Middle frontal gyrus (tissue), 1 donor: ENCODE measurements around the gene STAC3.

Experiments used
- DNase-seq: peaks from one replicate; pipeline ENCODE4 v3.0.0-alpha.2; 2015; ENCODE audit warnings: low spot score; ENCODE audit errors: extremely low spot score

The STAC3 gene

DNA sequence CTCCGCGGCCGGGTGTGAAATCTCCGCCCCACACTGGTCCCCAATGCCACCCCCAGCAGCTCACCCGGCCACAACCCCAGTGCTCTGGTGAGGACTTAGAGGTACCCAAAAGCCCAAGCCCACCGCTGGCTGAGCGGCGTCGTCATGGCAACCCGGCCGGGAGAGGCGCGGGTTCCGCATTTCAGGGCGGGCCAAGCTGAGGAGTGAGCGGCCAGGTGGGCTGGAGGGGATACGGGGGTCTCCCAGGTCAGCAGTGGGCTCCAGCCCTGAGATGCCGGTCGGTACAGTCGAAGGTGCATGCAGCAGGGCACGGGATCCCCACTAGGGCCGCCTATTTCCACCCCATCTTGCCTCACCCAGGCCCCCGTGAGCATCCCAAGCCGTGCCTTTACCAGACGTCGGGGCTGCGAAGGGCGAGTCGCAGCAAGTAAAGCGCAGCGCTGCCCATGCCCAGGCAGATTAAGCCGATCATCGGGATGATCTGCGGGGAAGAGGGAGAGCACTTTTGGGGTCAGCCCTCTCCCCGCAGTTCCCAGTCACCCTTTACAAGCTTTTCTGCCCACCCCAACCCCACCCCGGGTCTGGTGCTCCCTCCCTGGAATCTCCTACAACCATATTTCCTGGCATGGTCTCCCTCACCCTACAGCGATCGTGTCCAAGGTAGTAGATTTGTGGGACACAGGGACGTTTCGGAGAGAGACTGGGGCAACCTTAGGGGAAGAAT lies 14.6 kb downstream of the STAC3 start:
- no peak for DNase-seq

DNA sequence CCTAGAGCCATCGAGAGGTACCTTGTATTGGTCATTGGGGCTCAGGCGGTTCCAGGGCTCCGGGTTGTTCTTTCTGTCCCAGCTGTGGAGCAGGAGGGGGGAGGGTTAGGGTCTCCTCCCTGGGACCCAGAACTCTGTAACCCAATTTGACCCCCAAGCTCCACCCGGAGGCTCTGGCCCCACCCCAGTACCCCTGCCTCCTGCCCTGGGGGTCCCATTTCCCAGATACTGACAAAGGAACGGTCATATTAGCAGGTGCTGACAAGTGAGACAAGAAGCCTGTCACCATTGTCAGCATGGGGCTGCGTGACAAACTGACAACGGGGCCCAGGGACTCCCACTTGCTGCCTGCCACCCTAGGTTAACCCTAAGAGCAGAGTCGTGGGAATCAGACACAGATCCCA lies 15.3 kb downstream of the STAC3 start:
- DNase-seq, result no peak

GRCh38 chr12:57235017-57235727 lies 15.8 kb downstream of the STAC3 start:
- DNase-seq, result no peak

DNA sequence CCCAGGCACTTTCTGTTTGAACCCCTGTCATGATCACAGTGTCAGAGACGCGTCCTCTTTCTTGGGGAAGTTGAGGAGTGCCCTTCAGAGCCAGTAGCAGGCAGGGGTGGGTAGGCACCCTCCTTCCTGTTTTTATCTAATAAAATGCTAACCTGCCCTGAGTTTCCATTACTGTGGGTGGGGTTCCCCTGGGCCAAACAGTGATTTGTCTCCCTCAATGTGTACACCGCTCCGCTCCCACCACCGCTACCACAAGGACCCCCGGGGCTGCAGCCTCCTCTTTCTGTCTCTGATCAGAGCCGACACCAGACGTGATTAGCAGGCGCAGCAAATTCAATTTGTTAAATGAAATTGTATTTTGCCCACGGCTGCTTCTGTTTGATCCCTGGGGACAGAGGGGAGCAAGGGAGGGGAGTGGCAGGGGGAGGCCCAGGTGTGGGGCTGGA lies 16.4 kb downstream of the STAC3 start:
- no peak for DNase-seq

DNA sequence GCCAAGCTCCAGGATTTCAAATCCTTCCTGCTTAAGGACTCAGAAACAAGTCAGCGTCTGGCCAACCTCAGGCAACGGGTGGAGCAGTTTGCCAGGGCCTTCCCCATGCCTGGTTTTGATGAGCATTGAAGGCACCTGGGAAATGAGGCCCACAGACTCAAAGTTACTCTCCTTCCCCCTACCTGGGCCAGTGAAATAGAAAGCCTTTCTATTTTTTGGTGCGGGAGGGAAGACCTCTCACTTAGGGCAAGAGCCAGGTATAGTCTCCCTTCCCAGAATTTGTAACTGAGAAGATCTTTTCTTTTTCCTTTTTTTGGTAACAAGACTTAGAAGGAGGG lies 16.8 kb downstream of the STAC3 start:
- DNase-seq, result no peak

DNA sequence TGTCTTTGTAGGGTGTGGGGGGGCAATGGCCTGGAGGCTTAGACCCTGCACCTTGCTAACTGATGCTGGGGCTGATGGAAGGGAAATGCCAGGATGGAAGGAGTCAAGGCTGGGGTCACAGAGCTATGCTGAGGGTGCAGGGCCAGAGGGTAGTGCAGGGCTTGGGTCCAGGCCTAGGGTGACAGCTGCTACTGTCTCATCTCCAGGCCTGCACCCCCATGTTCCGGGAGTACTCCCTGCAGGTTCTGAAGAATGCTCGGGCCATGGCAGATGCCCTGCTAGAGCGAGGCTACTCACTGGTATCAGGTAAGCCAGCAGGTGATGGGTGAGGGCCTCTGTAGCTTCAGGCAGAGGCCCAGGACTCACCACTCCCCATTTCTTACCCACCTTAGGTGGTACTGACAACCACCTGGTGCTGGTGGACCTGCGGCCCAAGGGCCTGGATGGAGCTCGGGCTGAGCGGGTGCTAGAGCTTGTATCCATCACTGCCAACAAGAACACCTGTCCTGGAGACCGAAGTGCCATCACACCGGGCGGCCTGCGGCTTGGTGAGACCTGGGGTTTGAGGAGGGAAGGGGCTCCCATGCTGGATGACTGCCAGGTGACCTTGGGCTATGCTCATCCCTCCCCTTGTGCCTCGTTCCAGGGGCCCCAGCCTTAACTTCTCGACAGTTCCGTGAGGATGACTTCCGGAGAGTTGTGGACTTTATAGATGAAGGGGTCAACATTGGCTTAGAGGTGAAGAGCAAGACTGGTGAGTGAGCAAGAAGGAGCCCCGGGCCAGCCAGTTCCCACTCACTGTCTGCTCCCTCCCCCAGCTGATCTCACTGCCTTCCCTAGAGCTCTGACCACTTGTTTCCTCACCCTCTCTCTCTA lies 17.4 kb downstream of the STAC3 start:
- DNase-seq, result no peak

DNA sequence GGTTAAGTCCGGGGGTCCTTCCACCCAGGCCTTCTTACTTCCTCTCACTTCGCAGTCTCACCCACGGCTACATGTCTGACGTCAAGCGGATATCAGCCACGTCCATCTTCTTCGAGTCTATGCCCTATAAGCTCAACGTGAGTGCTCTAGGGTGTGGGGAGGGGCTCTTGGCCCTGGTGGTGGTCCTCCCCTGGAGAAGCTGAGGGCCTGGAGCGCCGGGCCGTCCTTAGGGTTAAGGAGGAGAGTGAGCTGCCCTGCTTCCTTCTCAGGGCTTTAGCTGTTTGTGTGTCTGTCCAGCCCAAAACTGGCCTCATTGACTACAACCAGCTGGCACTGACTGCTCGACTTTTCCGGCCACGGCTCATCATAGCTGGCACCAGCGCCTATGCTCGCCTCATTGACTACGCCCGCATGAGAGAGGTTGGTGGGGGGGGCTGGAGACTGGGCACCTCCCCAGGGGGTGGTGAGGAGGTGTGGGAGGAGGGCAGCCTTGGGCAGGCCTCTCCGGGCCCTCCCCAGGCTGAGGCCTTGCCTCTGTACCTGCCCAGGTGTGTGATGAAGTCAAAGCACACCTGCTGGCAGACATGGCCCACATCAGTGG lies 18.7 kb downstream of the STAC3 start:
- DNase-seq, result no peak

- DNase-seq, result no peak
Observed at GRCh38 chr12:57231276-57232021, 19.5 kb downstream of the STAC3 start.

GRCh38 chr12:57230381-57231155 lies 20.4 kb downstream of the STAC3 start:
- DNase-seq, result no peak

GRCh38 chr12:57229634-57230380 lies 21.2 kb downstream of the STAC3 start, which contains the start of gene SHMT2:
TSS of gene SHMT2 (plus strand) at chr12:57229711. CDS start at chr12:57229779, 68 bp downstream.
- DNase-seq, result peak; percentile 94

DNA sequence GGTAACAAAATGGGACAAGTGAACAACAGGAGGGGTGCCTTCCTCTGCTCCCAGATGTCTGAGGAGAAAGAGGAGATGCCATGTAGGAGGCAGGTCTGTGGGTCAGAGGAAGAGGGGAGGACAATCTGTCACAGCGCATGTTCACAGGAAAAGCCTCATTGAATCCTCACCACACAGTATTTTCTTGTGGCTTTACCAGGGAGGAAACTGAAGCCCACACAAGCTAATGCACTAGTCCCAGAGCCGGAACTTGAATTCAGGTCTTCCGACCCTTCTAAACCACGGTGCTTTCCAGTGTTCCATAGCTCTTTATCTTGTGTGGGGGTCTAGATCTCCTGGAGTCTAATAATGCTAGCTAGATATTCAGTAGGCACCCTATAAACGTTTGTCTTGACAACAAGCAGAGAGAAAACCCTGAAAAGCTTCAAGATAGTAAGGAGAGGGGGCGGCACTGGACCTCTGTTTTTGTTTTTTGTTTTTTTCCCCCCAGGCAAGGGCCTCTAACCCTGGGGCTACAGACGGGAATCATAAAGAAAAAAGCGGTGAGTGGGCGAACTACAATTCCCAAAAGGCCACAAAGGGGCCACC lies 21.8 kb downstream of the STAC3 start:
- no peak for DNase-seq

DNA sequence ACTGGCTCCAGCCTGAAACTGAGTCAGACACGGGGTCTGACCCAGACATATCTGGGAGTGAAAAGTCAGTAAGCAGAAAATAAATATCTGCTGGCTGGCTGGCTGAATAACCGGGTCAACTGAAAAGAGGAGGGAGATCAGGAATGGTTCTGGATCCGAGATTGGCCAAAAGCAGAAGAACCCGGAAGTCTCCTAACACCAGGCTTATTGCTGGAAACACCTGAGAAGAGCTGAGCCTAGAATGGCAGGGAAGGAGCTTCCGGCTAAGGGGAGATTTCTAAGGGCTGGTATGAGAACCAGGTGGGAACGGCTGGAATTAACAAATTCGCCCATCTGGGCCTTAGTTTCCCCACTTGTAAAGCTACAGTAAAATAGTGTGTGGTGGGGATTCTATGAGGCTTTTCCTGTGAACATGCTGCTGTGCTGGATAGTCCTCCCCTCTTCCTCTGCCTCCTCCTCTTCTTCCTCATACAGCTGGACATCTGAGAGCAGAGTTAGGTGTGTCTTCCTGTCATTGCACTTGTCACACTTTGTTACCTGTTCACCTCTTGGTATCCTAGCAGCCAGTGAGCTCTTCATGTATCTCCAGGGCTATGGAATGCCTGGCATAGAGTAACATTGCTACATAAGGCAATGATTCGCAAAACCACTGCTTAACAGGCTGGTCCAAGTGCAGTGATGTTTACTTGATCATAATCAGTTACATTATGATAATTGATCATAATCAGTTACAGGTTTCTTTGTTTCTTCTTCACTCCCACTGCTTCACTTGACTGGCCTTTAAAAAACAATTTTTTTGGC lies 23.5 kb downstream of the STAC3 start:
- no peak for DNase-seq

- DNase-seq, result no peak
Observed at GRCh38 chr12:57226588-57227314, 24.2 kb downstream of the STAC3 start.

- DNase-seq, result no peak
Observed at GRCh38 chr12:57225680-57226210, 25.2 kb downstream of the STAC3 start.

GRCh38 chr12:57224973-57225679 lies 25.9 kb downstream of the STAC3 start:
- no peak for DNase-seq

GRCh38 chr12:57224278-57224972 lies 26.6 kb downstream of the STAC3 start:
- no peak for DNase-seq
